H1 (cell line): ENCODE data around the gene WDR7. TPM values are rescaled to one million over a fixed set of nuclear protein-coding genes. Genes with fewer than 3 reads are reported as not detected.

Source experiments
- CTCF ChIA-PET: fragments of 300-600 bp; sonication (Branson Sonifier 250); formaldehyde crosslinking; loops from one replicate; lab custom pipeline; 2021; ENCODE audit not compliant: partially characterized antibody; lab: Charles Lee
- POLR2A ChIA-PET: fragments of 300-600 bp; sonication (Branson Sonifier 250); formaldehyde crosslinking; loops from one replicate; lab custom pipeline; 2021; ENCODE audit warnings: inconsistent platforms; ENCODE audit not compliant: partially characterized antibody; lab: Charles Lee
- DNase-seq, 2 experiments: peaks; one replicate each; pipeline versions ENCODE4 v3.0.0 to v3.0.0-alpha.2; 2010 to 2022; ENCODE audit warnings: low spot score in 2 of 2, low read depth in 1 of 2, mixed read lengths in 1 of 2
- FAIRE-seq: peaks from 2 replicates; lab custom pipeline; 2011; peaks lifted over from hg19 to GRCh38; lab: Jason Lieb, UNC
- H2AFZ ChIP-seq: 2 replicates; pipeline ENCODE4 v1.8.1; 2012; ENCODE audit warnings: low read length, inconsistent platforms
- H2AK5ac ChIP-seq: 2 replicates; pipeline ENCODE4 v1.6.1; 2013; ENCODE audit warnings: low read depth, low read length
- H2BK120ac ChIP-seq: replicated peaks from 2 replicates; pipeline ENCODE3; 2013; ENCODE audit warnings: low read depth, low read length, inconsistent platforms
- H2BK12ac ChIP-seq: 2 replicates; pipeline ENCODE4 v1.6.1; 2013; ENCODE audit warnings: low read depth, low read length
- H2BK15ac ChIP-seq: 2 replicates; pipeline ENCODE4 v1.6.1; 2013; ENCODE audit warnings: low read length
- H2BK20ac ChIP-seq: 2 replicates; pipeline ENCODE4 v1.6.1; 2013; ENCODE audit warnings: low read length
- H2BK5ac ChIP-seq: 2 replicates; pipeline ENCODE4 v1.6.1; 2013; ENCODE audit warnings: low read depth, low read length
- H3K14ac ChIP-seq: 2 replicates; pipeline ENCODE4 v1.6.1; 2013; ENCODE audit warnings: inconsistent platforms; ENCODE audit not compliant: insufficient read length
- H3K18ac ChIP-seq: 2 replicates; pipeline ENCODE4 v1.6.1; 2013; ENCODE audit warnings: low read length; ENCODE audit errors: extremely low read depth
- H3K23ac ChIP-seq: 2 replicates; pipeline ENCODE4 v1.6.1; 2013; ENCODE audit warnings: inconsistent platforms; ENCODE audit not compliant: insufficient read length
- H3K23me2 ChIP-seq: 2 replicates; pipeline ENCODE4 v1.6.1; 2013; ENCODE audit warnings: low read depth, low read length
- H3K27ac ChIP-seq: 2 replicates; pipeline ENCODE4 v1.6.1; 2011; ENCODE audit warnings: low read depth, low read length, inconsistent platforms
- H3K27me3 ChIP-seq, 4 experiments: replicated peaks in 1 of 4; 1 replicate in 1 of 4; 2 replicates in 3 of 4; pipeline versions ENCODE4 v1.6.1 to v1.8.1; 2011 to 2013; ENCODE audit warnings: low read length in 3 of 4, mild to moderate bottlenecking in 3 of 4, inconsistent platforms in 2 of 4, mixed read lengths in 2 of 4, moderate library complexity in 1 of 4; ENCODE audit not compliant: control insufficient read depth in 3 of 4, insufficient read depth in 3 of 4; ENCODE audit errors: extremely low read depth in 1 of 4
- H3K36me3 ChIP-seq, 4 experiments: 2 replicates each; pipeline versions ENCODE4 v1.6.1 to v1.8.1; 2011 to 2013; ENCODE audit warnings: mild to moderate bottlenecking in 4 of 4, low read length in 3 of 4, moderate library complexity in 2 of 4, control low read depth in 1 of 4, inconsistent platforms in 1 of 4; ENCODE audit not compliant: insufficient read depth in 4 of 4, control insufficient read depth in 2 of 4
- H3K4ac ChIP-seq: replicated peaks from 2 replicates; pipeline ENCODE3; 2013; ENCODE audit warnings: low read length, low read depth, mixed read lengths, inconsistent platforms; ENCODE audit not compliant: insufficient read length
- H3K4me1 ChIP-seq, 4 experiments: replicated peaks in 1 of 4; 1 replicate in 1 of 4; 2 replicates in 3 of 4; pipeline versions ENCODE4 v1.6.1 to v1.8.1; 2011 to 2013; ENCODE audit warnings: low read length in 3 of 4, inconsistent platforms in 2 of 4, mixed read lengths in 1 of 4; ENCODE audit not compliant: insufficient read depth in 4 of 4, control insufficient read depth in 3 of 4
- H3K4me2 ChIP-seq, 2 experiments: 2 replicates each; pipeline versions ENCODE4 v1.6.1 to v1.8.1; 2011 to 2013; ENCODE audit warnings: low read depth in 2 of 2, low read length in 2 of 2, control low read depth in 1 of 2, inconsistent platforms in 1 of 2, mild to moderate bottlenecking in 1 of 2; ENCODE audit not compliant: insufficient read depth in 1 of 2
- H3K4me3 ChIP-seq, 4 experiments: fragments of 200-600, 300-600 bp in 1 of 4; sonication (generic), shearing (Covaris generic), sonication (Bioruptor Twin) in 1 of 4; 2 replicates each; pipeline versions ENCODE4 v1.5.1 to v1.8.1; 2011 to 2016; ENCODE audit warnings: low read length in 4 of 4, low read depth in 3 of 4, control low read depth in 2 of 4, inconsistent platforms in 2 of 4, mild to moderate bottlenecking in 2 of 4, mixed read lengths in 1 of 4, moderate library complexity in 1 of 4; ENCODE audit not compliant: insufficient read depth in 2 of 4; ENCODE audit errors: extremely low read depth in 1 of 4
- H3K56ac ChIP-seq: replicated peaks from 2 replicates; pipeline ENCODE3; 2013; ENCODE audit warnings: low read depth, mild to moderate bottlenecking, mixed read lengths, low read length, inconsistent platforms; ENCODE audit not compliant: insufficient read length
- H3K79me1 ChIP-seq: 2 replicates; pipeline ENCODE4 v1.6.1; 2013; ENCODE audit warnings: low read depth, low read length, control low read depth
- H3K79me2 ChIP-seq, 2 experiments: 2 replicates each; pipeline versions ENCODE4 v1.6.1 to v1.8.1; 2012 to 2013; ENCODE audit warnings: low read length in 2 of 2, mild to moderate bottlenecking in 2 of 2, inconsistent platforms in 1 of 2; ENCODE audit not compliant: insufficient read depth in 2 of 2, control insufficient read depth in 1 of 2
- H3K9ac ChIP-seq, 4 experiments: replicated peaks in 1 of 4; 1 replicate in 1 of 4; 2 replicates in 3 of 4; pipeline versions ENCODE4 v1.6.1 to v1.8.1; 2011 to 2013; ENCODE audit warnings: low read depth in 3 of 4, low read length in 3 of 4, control low read depth in 2 of 4, mild to moderate bottlenecking in 2 of 4, moderate library complexity in 2 of 4, inconsistent platforms in 1 of 4; ENCODE audit errors: extremely low read depth in 1 of 4
- H3K9me3 ChIP-seq, 2 experiments: 2 replicates each; pipeline versions ENCODE4 v1.6.1 to v1.8.1; 2012 to 2013; ENCODE audit warnings: mild to moderate bottlenecking in 2 of 2, moderate library complexity in 2 of 2, control low read depth in 1 of 2, inconsistent platforms in 1 of 2, low read depth in 1 of 2, low read length in 1 of 2, mixed read lengths in 1 of 2; ENCODE audit not compliant: insufficient read depth in 2 of 2
- H4K20me1 ChIP-seq, 2 experiments: replicated peaks in 1 of 2; 2 replicates each; pipeline versions ENCODE3 to v1.8.1; 2011 to 2013; ENCODE audit warnings: inconsistent platforms in 2 of 2, low read length in 2 of 2, mild to moderate bottlenecking in 1 of 2; ENCODE audit not compliant: insufficient read depth in 2 of 2, control insufficient read depth in 1 of 2
- H4K5ac ChIP-seq: 2 replicates; pipeline ENCODE4 v1.6.1; 2013; ENCODE audit warnings: low read length, low read depth, mixed read lengths, inconsistent platforms; ENCODE audit not compliant: insufficient read length
- H4K8ac ChIP-seq: 2 replicates; pipeline ENCODE4 v1.8.0; 2013; ENCODE audit warnings: mild to moderate bottlenecking, moderate library complexity, low read length, inconsistent platforms; ENCODE audit not compliant: insufficient read depth; ENCODE audit errors: extremely low read depth
- H4K91ac ChIP-seq: replicated peaks from 2 replicates; pipeline ENCODE3; 2013; ENCODE audit warnings: low read length, mixed read lengths, inconsistent platforms; ENCODE audit not compliant: insufficient read length
- ATF3 ChIP-seq: IDR thresholded peaks from 2 replicates; pipeline ENCODE4 v1.6.1; 2011; ENCODE audit warnings: low read depth, mild to moderate bottlenecking, low read length; ENCODE audit not compliant: insufficient read depth
- CBX8 ChIP-seq: fragments of 300-800, 300-1000 bp; sonication (generic); IDR thresholded peaks from 2 replicates; pipeline ENCODE4 v1.7.1; 2016; ENCODE audit warnings: low read depth, low read length, borderline replicate concordance
- E2F6 ChIP-seq: IDR thresholded peaks from 2 replicates; pipeline ENCODE4 v1.6.1; 2012; ENCODE audit warnings: inconsistent platforms
- EP300 ChIP-seq, 2 experiments: IDR thresholded peaks; 1 replicate in 1 of 2; 2 replicates in 1 of 2; pipeline ENCODE4 v1.6.1; 2011 to 2012; ENCODE audit warnings: low read depth in 2 of 2, low read length in 2 of 2, mild to moderate bottlenecking in 2 of 2, borderline replicate concordance in 1 of 2, inconsistent platforms in 1 of 2, moderate library complexity in 1 of 2
- HDAC6 ChIP-seq: IDR thresholded peaks from one replicate; pipeline ENCODE4 v1.7.1; 2012; ENCODE audit warnings: low read depth, mild to moderate bottlenecking, inconsistent platforms, low read length, moderate library complexity
- KDM5A ChIP-seq: fragments of 200-600 bp; IDR thresholded peaks from 2 replicates; pipeline ENCODE4 v1.7.1; 2012; ENCODE audit warnings: mild to moderate bottlenecking, low read length, inconsistent platforms, mixed read lengths
- NRF1 ChIP-seq: IDR thresholded peaks from 2 replicates; pipeline ENCODE4 v1.6.1; 2011; ENCODE audit warnings: mild to moderate bottlenecking, low read depth, low read length, improper control_type of control experiment
- SP1 ChIP-seq: IDR thresholded peaks from 2 replicates; pipeline ENCODE4 v1.6.1; 2011; ENCODE audit warnings: low read depth, low read length
- SUZ12 ChIP-seq: fragments of 200-600 bp; sonication (generic); IDR thresholded peaks from 2 replicates; pipeline ENCODE4 v1.6.1; 2012; ENCODE audit warnings: mild to moderate bottlenecking, inconsistent platforms, low read length, moderate library complexity, mixed read lengths
- TCF12 ChIP-seq: IDR thresholded peaks from 2 replicates; pipeline ENCODE4 v1.6.1; 2011; ENCODE audit warnings: low read depth, mild to moderate bottlenecking, low read length
- USF2 ChIP-seq: IDR thresholded peaks from 2 replicates; pipeline ENCODE4 v1.6.1; 2011; ENCODE audit warnings: low read length, improper control_type of control experiment
- YY1 ChIP-seq: IDR thresholded peaks from 2 replicates; pipeline ENCODE4 v1.6.1; 2011; ENCODE audit warnings: low read depth, mild to moderate bottlenecking, low read length
- WGBS, 2 experiments: shearing (Covaris generic) in 1 of 2; methylation state at CpG; one replicate each; pipeline versions ENCODE4 v1.1.6 to v1.1.7; 2013 to 2015; ENCODE audit warnings: low lambda C conversion rate in 2 of 2, mixed read lengths in 2 of 2, inconsistent platforms in 1 of 2, low coverage in 1 of 2, missing lambda C conversion rate in 1 of 2; ENCODE audit not compliant: insufficient replicate concordance in 2 of 2, insufficient coverage in 1 of 2, insufficient read length in 1 of 2; ENCODE audit errors: extremely low coverage in 1 of 2, missing lambda C conversion rate in 1 of 2; 5-methylcytosine and 5-hydroxymethylcytosine counted together
- polyA plus RNA-seq, 7 experiments: library from polyadenylated mRNA; depleted of rRNA in 3 of 7; stranded (reverse) in 5 of 7; unstranded in 2 of 7; fragments of >200 nt in 5 of 7; fragments of 200-250 nt in 2 of 7; gene quantifications; 1 replicate in 5 of 7; 2 replicates in 1 of 7; 4 replicates in 1 of 7; pipeline versions ENCODE4 v1.2.1 to v1.2.3, GENCODE V29; 2011 to 2013; ENCODE audit warnings: missing spikeins in 2 of 7, mixed read lengths in 2 of 7
- total RNA-seq: library from RNA; stranded (reverse); fragmentation: NEBNext Ultra II Directional; extraction: Animal tissue kit (Norgen Biotek cat#: 25700); gene quantifications from 2 replicates; pipeline ENCODE4 v1.2.1, GENCODE V29; 2021

WDR7 gene
- total and polyA plus RNA-seq, 2 of the 8 experiments (the other 6 are each of a cell fraction or from before 2014, with no cell fraction given): 5.5 to 15.2 TPM

GRCh38 chr18:57086163-57086562 lies 435.0 kb downstream of the WDR7 start:
- no peak for FAIRE-seq
- Histone ChIP-seq H3K14ac (no peak overlapping the region), H2AFZ (no peak overlapping the region), H3K4ac (no peak overlapping the region), H3K18ac (no peak overlapping the region), H4K20me1 (no peaks in the 10 kb centered on the region), H3K9ac (no peak overlapping the region), H3K79me1 (no peaks in the 10 kb centered on the region), H3K4me2 (no peak overlapping the region), H3K36me3 (no peaks in the 10 kb centered on the region), H3K56ac (no peak overlapping the region), H3K4me3 (no peak overlapping the region), H4K8ac (no peak overlapping the region), H3K9me3 (no peaks in the 10 kb centered on the region), H2BK20ac (no peak overlapping the region), H2BK120ac (no peak overlapping the region), H2AK5ac (no peak overlapping the region), H4K5ac (no peak overlapping the region), H3K23me2 (no peaks in the 10 kb centered on the region), H2BK5ac (no peak overlapping the region), H3K23ac (no peak overlapping the region), H3K27ac (no peak overlapping the region), H3K27me3 (no peaks in the 10 kb centered on the region), H2BK15ac (no peak overlapping the region), H4K91ac (no peak overlapping the region), H3K79me2 (no peaks in the 10 kb centered on the region), H3K4me1 (peaks cover 0 to 6% (median 0%) of the 10 kb centered on the region in 4 experiments; a peak in 1 of 7 replicates), H2BK12ac (no peak overlapping the region)
- DNase-seq: no peak
- WGBS, 2 experiments: 79% methylated on average over 1 of the region's 1 CpG; no CpG with 5 or more reads in 1 of the 2 experiments
- ChIA-PET POLR2A (no interaction called here), CTCF (interaction anchor here (0.6 to 1.2 kb wide), 3 partner anchors 12 to 69 kb away, joined by 3 to 4 read pairs (median 3); no protein-coding TSS in a partner anchor)
- TF ChIP-seq HDAC6 (no peak), USF2 (no peak), TCF12 (no peak), SP1 (no peak), NRF1 (no peak), YY1 (no peak), E2F6 (no peak), KDM5A (no peak), EP300 (IDR thresholded peaks at IDR 0.05; ENCODE audit: borderline replicate concordance in 1 of 2, low read depth in 2 of 2, low read length in 2 of 2) (no peak), ATF3 (no peak), SUZ12 (no peak), CBX8 (no peak)
